Measurements from ENCODE around the gene SEL1L. TPM values are rescaled to one million over a fixed set of nuclear protein-coding genes. Genes with fewer than 3 reads are reported as not detected.

The SEL1L gene
- total and polyA plus RNA-seq, 2 experiments from 2014 or later, result 21.3 to 65.7 TPM

- DNase-seq (ENCODE audit: low read depth in 1 of 2, low spot score in 1 of 2), result no peak
- no peaks in the 10 kb centered on the region for H3K9me3 ChIP-seq (ENCODE audit: low read depth)
- no peak overlapping the region for H3K27ac ChIP-seq
- TF ChIP-seq CTCF (IDR thresholded peaks at IDR 0.05; ENCODE audit: low read depth, low read length), result no peak
- H3K36me3 ChIP-seq, result peaks cover 10% of the 10 kb centered on the region
- H3K4me3 ChIP-seq, result no peak overlapping the region
- no peaks in the 10 kb centered on the region for H3K27me3 ChIP-seq
- peaks cover 14% of the 10 kb centered on the region for H3K4me1 ChIP-seq (ENCODE audit: low read depth)
Measured at GRCh38 chr14:81525129-81525528, 8.5 kb downstream of the SEL1L start.

- Histone ChIP-seq H3K27me3 (no peaks in the 10 kb centered on the region), H3K27ac (peak overlapping the region; percentile 30), H3K36me3 (peaks cover 10% of the 10 kb centered on the region), H3K4me1 (ENCODE audit: low read depth) (peaks cover 14% of the 10 kb centered on the region), H3K9me3 (ENCODE audit: low read depth) (no peaks in the 10 kb centered on the region), H3K4me3 (no peak overlapping the region)
- DNase-seq (ENCODE audit: low read depth in 1 of 2, low spot score in 1 of 2), result no peak
- TF ChIP-seq CTCF (IDR thresholded peaks at IDR 0.05; ENCODE audit: low read depth, low read length), result no peak
Measured at GRCh38 chr14:81523616-81524015, 10.0 kb downstream of the SEL1L start.

GRCh38 chr14:81523016-81523415 is 10.6 kb downstream of the SEL1L start:
- no peak for DNase-seq (ENCODE audit: low read depth in 1 of 2, low spot score in 1 of 2)
- H3K36me3 ChIP-seq, result peaks cover 10% of the 10 kb centered on the region
- TF ChIP-seq CTCF (IDR thresholded peaks at IDR 0.05; ENCODE audit: low read depth, low read length), result no peak
- peaks cover 14% of the 10 kb centered on the region for H3K4me1 ChIP-seq (ENCODE audit: low read depth)
- peak overlapping the region; percentile 30 for H3K27ac ChIP-seq
- H3K4me3 ChIP-seq, result no peak overlapping the region
- H3K27me3 ChIP-seq, result no peaks in the 10 kb centered on the region
- no peaks in the 10 kb centered on the region for H3K9me3 ChIP-seq (ENCODE audit: low read depth)

- Histone ChIP-seq H3K4me3 (no peak overlapping the region), H3K27me3 (no peaks in the 10 kb centered on the region), H3K27ac (peak overlapping the region; percentile 13), H3K9me3 (ENCODE audit: low read depth) (no peaks in the 10 kb centered on the region), H3K4me1 (ENCODE audit: low read depth) (peaks cover 21% of the 10 kb centered on the region), H3K36me3 (peaks cover 9% of the 10 kb centered on the region)
- no peak for TF ChIP-seq CTCF (IDR thresholded peaks at IDR 0.05; ENCODE audit: low read depth, low read length)
- DNase-seq (ENCODE audit: low read depth in 1 of 2, low spot score in 1 of 2), result no peak
Measured at GRCh38 chr14:81521356-81521755, 12.3 kb downstream of the SEL1L start.

- H3K36me3 ChIP-seq, result no peaks in the 10 kb centered on the region
- peak overlapping the region; percentile 72 for H3K27ac ChIP-seq
- no peak overlapping the region for H3K4me3 ChIP-seq
- peaks cover 21% of the 10 kb centered on the region for H3K4me1 ChIP-seq (ENCODE audit: low read depth)
- no peaks in the 10 kb centered on the region for H3K27me3 ChIP-seq
- H3K9me3 ChIP-seq (ENCODE audit: low read depth), result no peaks in the 10 kb centered on the region
- no peak for TF ChIP-seq CTCF (IDR thresholded peaks at IDR 0.05; ENCODE audit: low read depth, low read length)
- peak in 1 of 2 donors; percentile 66 for DNase-seq (ENCODE audit: low read depth in 1 of 2, low spot score in 1 of 2)
Measured at GRCh38 chr14:81519200-81520011, 14.2 kb downstream of the SEL1L start.
